Calu3 (cell line): ENCODE results near the gene MAGEB17. TPM values are rescaled to one million over a fixed set of nuclear protein-coding genes. Genes with fewer than 3 reads are reported as not detected.

Experiments used
- BruUV-seq: library from RNA; stranded (reverse); fragments of 400-500 nt; replicated peaks from 2 replicates; lab custom pipeline; 2021; lab: Mats Ljungman, UMichigan
- CTCF ChIA-PET: fragments of 300-600 bp; sonication (Branson Sonifier 250); formaldehyde crosslinking; loops from one replicate; lab custom pipeline; 2022; ENCODE audit warnings: antibody characterized with exemption; lab: Charles Lee
- DNase-seq: peaks from one replicate; pipeline ENCODE4 v3.0.0; 2022
- H3K27ac Mint-ChIP-seq: one replicate; pipeline ENCODE4 v1.8.0; 2022; ENCODE audit warnings: mixed read lengths; ENCODE audit not compliant: unreplicated experiment
- H3K27me3 Mint-ChIP-seq: one replicate; pipeline ENCODE4 v1.8.0; 2022; ENCODE audit warnings: mixed read lengths; ENCODE audit not compliant: unreplicated experiment
- H3K36me3 Mint-ChIP-seq: one replicate; pipeline ENCODE4 v1.8.0; 2022; ENCODE audit warnings: mild to moderate bottlenecking, moderate library complexity, mixed read lengths; ENCODE audit not compliant: insufficient read depth, unreplicated experiment
- H3K4me1 Mint-ChIP-seq: one replicate; pipeline ENCODE4 v1.8.0; 2022; ENCODE audit warnings: mild to moderate bottlenecking, low read depth, mixed read lengths; ENCODE audit not compliant: unreplicated experiment
- H3K4me3 Mint-ChIP-seq: one replicate; pipeline ENCODE4 v1.8.0; 2022; ENCODE audit warnings: mild to moderate bottlenecking, low read depth, moderate library complexity, mixed read lengths; ENCODE audit not compliant: unreplicated experiment
- H3K9me3 Mint-ChIP-seq: one replicate; pipeline ENCODE4 v1.8.0; 2022; ENCODE audit warnings: low read depth, mixed read lengths; ENCODE audit not compliant: unreplicated experiment
- CTCF ChIP-seq: fragments of 200-600 bp; IDR thresholded peaks from one replicate; pipeline ENCODE4 v1.8.0; 2022; ENCODE audit warnings: antibody characterized with exemption; ENCODE audit not compliant: unreplicated experiment
- intact Hi-C: fragments of 100-400 bp; cut with micrococcal nuclease; formaldehyde crosslinking; loops from one replicate; pipeline ENCODE4 v1.10.0; 2022; ENCODE audit not compliant: unreplicated experiment
- total RNA-seq: library from RNA; stranded (reverse); gene quantifications from 2 replicates; pipeline ENCODE4 v1.2.3, GENCODE V29; 2022

The MAGEB17 gene
- total RNA-seq, 1 experiment from 2014 or later: not detected

- Mint-ChIP-seq H3K27me3 (no peaks in the 10 kb centered on the region), H3K9me3 (peaks cover 3% of the 10 kb centered on the region), H3K36me3 (peaks cover 13% of the 10 kb centered on the region), H3K4me3 (no peak overlapping the region), H3K27ac (no peak overlapping the region), H3K4me1 (peaks cover 37% of the 10 kb centered on the region)
- intact Hi-C loops: no loop called here
- BruUV-seq: no TSS peak
- TF ChIP-seq CTCF: no peak
- CTCF ChIA-PET: no interaction called here
- DNase-seq: no peak
These were observed 19.9 kb downstream of the MAGEB17 start for GRCh38 chrX:16187024-16187760.

- TF ChIP-seq CTCF: no peak
- intact Hi-C loops: no loop called here
- no TSS peak for BruUV-seq
- Mint-ChIP-seq H3K27ac (no peak overlapping the region), H3K27me3 (no peaks in the 10 kb centered on the region), H3K36me3 (peaks cover 13% of the 10 kb centered on the region), H3K4me3 (no peak overlapping the region), H3K9me3 (peaks cover 3% of the 10 kb centered on the region), H3K4me1 (peaks cover 38% of the 10 kb centered on the region)
- no peak for DNase-seq
- CTCF ChIA-PET: no interaction called here
These were observed 21.4 kb downstream of the MAGEB17 start for GRCh38 chrX:16188687-16189086.

- no peak for TF ChIP-seq CTCF
- Mint-ChIP-seq H3K4me1 (peaks cover 20% of the 10 kb centered on the region), H3K36me3 (no peaks in the 10 kb centered on the region), H3K9me3 (no peaks in the 10 kb centered on the region), H3K4me3 (no peak overlapping the region), H3K27ac (no peak overlapping the region), H3K27me3 (no peaks in the 10 kb centered on the region)
- no peak for DNase-seq
- CTCF ChIA-PET: no interaction called here
- intact Hi-C loops: no loop called here
- BruUV-seq: no TSS peak
These were observed 24.3 kb downstream of the MAGEB17 start for GRCh38 chrX:16191605-16192004.

- no TSS peak for BruUV-seq
- H3K9me3 Mint-ChIP-seq: no peaks in the 10 kb centered on the region
- intact Hi-C loops: no loop called here
- no peaks in the 10 kb centered on the region for H3K27me3 Mint-ChIP-seq
- no peak for DNase-seq
- peaks cover 4% of the 10 kb centered on the region for H3K4me1 Mint-ChIP-seq
- H3K36me3 Mint-ChIP-seq: no peaks in the 10 kb centered on the region
- H3K27ac Mint-ChIP-seq: no peak overlapping the region
- TF ChIP-seq CTCF: no peak
- CTCF ChIA-PET: no interaction called here
- H3K4me3 Mint-ChIP-seq: no peak overlapping the region
These were observed 29.5 kb downstream of the MAGEB17 start for GRCh38 chrX:16196829-16197228.
